GM19438 (cell line): ENCODE data around the gene STC2.
A peak's percentile ranks its signal among the peaks of the same experiment; 100 is the strongest.
"Not testable (repeated sequence)": the region's sequence is repeated elsewhere in the genome, so short reads cannot be mapped to it uniquely, and the experiment has no call there.

Experiments used
- ATAC-seq: cut with Tn5 transposase; IDR thresholded peaks from one replicate; pipeline ENCODE4 v1.9.1; 2021; ENCODE audit warnings: low read depth; ENCODE audit not compliant: unreplicated experiment

The STC2 gene, protein sequence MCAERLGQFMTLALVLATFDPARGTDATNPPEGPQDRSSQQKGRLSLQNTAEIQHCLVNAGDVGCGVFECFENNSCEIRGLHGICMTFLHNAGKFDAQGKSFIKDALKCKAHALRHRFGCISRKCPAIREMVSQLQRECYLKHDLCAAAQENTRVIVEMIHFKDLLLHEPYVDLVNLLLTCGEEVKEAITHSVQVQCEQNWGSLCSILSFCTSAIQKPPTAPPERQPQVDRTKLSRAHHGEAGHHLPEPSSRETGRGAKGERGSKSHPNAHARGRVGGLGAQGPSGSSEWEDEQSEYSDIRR

DNA sequence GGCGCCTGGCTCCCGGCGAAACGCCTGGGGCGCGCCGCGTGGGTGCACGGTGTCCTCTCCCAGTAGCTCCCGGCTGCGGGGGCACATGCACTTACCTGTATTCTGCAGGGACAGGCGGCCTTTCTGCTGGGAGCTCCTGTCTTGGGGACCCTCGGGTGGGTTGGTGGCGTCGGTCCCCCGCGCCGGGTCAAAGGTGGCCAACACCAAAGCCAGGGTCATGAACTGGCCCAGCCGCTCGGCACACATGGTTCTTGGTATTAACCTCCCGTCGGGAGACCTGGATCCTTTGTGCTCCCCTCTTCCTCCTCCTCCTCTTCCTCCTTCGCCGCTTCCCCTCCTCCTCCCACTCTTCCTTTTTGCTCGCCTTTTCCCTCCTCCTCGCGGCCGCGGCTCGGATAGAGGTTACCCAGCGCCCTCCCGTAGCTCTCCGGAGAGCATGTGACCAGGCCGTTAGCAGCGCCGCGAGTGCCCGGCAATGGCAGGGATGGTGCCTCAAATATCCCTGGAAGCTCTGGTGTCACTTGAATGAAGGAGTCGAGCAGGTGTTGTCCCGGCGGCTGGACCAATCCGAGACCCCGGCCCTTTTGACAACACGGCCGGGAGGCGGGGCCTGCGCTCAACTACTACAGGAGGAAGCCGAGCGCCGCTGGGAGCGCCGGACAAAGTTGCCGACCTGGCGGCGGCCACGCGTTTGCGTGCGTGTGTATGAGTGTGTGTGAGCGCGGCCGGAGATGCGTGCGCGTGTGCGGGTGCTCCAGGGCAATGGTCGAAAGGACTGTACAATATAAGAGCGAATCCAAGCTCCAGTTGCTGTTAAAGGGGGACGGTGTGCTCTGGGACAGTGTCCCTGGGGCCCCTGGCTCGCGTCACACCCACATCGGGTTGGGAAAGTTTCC lies at the start of gene STC2:
Gene STC2 (minus strand): TSS at position 467 of the 896 bp plus-strand sequence. CDS start 221 bp downstream, at position 246.
- ATAC-seq: peak; percentile 53

DNA sequence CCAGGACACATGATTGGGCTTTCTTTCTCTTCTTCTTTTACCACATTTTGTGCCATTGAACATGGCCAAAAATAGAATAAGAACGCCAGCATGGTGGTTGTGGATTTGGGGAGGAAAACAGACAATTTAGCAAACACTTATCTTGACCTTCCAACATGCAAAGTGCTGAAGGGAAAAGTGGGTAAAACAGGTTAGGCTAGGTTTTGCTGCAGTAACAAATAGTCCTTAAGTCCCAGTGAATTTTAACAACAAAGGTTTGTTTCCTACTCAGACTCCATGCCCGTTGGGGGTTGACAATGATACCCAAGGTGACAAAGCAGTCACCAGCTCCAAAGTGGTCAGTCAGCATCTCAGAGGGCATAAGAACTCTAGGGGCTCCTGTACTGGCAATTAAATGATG lies 43.2 kb upstream of the STC2 start:
- ATAC-seq: no peak

DNA sequence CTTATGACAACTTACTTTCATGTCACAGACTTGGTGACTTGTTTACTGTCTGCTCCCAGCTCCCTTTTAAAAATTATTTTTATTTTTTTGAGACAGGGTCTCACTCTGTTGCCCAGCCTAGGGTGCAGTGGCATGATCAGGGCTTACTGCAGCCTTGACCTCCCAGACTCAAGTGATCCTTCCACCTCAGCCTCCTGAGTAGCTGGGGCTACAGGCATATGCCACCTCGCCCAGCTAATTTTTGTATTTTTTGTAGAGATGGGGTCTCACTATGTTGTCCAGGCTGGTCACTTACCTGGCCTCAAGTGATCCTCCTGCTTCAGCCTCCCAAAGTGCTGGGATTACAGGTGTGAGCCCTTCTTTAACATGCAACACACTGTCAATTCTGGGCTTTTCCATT lies 35.2 kb upstream of the STC2 start:
- not testable (repeated sequence) for ATAC-seq

DNA sequence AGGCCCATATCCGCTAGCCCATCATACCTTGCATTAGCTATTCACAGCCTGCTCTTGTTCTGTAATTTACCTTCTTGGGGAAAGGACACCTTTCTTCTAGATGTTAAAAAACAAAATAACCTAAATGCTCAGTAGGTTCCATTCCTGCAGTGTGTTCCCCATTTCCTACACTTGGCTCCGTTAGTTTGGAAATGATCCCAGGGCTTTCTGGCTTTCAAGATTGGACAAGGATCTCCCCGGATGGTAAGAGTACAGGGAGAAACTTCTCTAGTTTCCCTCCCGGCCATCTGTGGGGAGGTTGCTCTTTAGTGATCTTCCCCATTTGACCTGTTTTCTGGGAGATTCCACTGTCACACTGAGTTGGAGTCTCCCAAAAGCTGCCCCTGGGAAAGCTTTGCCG lies 27.3 kb upstream of the STC2 start:
- ATAC-seq: no peak

DNA sequence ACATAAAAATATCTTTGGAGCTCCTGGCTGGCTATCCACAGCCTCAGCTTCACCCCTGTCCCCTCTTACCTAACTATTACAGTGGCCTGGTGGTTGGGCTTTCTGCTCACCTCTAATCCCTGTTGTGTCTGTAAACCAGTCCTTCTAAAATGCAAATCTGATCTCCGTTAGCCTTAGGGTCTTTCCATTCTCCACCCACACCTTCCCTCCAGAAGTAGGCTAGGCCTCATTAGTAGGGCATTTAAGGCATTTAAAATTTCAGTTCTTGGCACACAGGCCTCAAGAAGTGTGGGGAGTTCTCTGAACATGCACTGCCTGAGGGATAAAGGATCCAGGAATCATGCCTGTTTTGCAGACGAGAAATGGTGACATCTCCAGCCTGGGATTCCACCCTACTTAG lies 26.4 kb upstream of the STC2 start:
- ATAC-seq: no peak

DNA sequence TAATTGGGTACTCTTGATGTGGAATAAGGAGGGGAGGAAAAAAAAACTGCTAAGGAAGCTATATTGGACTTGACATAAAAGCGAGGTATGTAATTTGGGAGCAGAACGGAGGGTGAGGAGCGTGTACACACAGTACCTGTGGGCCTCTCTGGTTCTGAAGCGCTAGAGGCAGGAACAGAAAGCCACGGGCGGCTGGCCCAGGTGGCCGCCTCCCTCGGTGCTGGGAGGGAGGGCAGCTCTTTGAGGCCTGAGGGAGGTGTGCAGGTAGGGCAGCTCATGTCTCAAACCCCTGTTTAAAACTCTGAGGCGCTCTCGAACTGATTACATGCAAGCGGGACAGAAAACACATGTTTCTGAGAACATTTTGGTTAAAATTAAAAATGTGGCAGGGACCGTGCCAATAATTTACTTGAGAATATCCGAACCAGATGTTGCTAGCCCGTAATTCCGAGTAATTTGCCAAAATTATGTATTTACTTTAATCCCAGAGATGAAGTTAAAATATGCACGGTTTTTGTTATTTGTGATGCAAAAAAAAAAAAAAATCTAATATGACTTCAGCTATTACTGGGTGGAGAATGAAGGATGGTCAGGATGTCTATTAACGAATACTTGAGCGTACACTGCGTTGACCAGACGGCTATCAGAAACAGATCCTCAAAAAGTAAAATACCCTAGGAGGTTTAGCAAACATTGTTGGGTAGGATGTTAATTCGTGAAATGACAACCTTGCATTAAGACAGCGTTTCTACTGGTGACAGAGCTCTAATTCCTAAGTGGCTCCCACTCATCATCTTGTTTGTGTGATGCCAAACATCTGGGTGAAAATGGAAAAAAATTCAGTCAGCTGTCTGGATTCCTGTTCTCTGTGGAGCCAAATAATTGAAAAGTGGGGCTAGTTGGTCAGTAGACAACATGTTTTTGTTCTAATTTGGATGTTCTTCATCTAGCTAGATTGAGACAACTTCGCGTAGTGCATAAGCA lies 24.4 kb upstream of the STC2 start:
- no peak for ATAC-seq

DNA sequence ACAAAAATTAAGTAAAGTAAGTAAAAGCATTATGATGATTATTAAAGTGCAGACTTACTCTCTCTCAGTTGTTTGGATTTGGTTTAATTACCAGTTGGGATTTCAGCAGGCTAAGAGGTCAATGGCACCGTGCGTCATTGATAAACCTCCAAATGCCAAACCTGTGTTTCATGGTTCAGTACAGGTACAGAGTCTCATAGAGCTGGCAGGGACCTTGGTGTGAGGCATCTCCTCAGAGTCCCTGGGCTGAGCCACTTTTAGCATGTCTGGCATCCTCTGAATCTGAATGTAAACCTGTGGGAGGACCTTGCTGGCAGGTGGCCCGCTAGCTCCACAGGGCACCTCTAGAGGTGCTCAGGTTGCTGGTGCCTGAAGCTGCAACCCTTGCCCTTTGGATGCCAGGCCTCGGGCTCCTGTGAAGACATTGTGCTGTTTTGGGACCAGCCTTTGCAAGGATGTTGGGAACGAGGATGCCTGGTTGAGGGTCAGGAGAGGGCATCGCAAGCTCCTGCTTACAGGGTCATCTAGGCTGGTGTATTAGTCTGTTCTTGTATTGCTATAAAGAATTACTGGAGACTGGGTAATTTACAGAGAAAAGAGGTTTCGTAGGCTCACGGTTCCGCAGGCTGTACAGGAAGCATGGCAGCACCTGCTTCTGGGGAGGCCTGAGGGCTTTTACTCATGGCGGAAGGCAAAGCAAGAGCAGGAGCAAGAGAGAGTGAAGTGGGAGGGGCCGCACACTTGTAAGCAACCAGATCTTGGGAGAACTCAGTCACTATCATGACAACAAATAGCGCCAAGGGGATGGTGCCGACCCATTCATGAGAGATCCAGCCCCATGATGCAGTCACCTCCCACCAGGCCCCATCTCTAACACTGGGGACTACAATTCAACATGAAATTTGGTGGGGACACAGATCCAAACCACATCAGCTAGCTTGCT lies 14.9 kb upstream of the STC2 start:
- no peak for ATAC-seq

DNA sequence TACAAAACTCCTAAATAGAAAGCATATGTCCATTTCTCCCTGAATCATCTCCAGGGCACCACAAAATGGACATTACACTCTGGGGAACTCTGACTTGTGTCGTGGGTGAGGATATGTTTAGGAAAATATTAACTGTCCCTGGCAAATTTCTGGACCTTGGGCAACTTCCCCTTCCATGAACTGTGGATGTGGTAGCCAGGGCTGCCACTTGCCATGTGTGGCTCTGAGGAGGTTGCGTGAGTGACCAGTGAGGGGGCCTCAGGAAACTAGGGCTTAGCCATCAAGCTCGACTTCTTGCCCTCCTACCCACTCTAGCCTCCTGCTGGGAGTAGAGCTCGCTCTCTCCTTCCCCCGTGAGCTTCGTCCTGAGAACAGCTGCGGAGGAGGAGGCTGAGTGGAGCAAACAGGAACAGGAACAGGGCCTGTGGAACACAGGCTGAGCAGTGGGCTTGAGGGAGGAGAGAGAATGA lies 13.8 kb upstream of the STC2 start:
- ATAC-seq: no peak

DNA sequence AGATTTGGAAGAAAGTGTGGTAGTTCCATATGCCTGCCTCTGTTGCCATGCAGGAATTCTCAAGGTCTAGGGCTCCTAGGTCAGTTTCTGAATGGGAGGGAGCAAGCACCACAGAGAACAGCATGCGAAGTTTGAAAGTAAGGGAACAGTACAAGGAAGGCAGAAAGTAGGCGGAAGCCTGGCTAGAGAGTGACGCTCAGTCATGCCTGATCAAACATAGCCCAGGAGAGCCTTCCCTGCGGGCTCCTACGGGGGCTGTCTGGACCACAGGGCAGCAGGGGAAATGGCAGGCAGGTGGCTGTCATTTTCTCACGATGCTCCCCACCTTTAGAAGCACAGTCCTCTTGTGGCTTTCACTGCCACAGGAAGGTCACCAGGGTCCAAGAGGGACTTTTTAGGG lies 12.8 kb upstream of the STC2 start:
- no peak for ATAC-seq

DNA sequence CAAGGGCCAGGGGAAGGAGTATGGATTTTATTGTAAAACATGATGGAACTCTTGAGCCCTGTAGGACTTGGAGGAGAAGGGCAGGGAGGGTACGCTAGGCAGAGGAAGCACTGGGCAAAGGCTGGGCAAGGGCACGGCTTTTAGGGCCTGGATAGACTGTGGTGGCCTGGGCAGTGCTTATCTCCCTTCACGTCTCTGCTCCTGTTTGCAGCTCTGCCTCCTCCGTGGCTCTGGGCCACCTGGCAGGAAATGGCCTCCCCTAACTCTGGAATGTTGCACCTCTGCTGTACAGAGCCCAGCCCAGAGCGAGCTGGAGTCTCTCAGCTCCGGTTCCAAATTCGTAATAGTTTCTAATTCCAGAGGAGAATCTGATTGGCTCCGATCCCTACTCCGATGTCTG lies 12.2 kb upstream of the STC2 start:
- ATAC-seq: no peak

DNA sequence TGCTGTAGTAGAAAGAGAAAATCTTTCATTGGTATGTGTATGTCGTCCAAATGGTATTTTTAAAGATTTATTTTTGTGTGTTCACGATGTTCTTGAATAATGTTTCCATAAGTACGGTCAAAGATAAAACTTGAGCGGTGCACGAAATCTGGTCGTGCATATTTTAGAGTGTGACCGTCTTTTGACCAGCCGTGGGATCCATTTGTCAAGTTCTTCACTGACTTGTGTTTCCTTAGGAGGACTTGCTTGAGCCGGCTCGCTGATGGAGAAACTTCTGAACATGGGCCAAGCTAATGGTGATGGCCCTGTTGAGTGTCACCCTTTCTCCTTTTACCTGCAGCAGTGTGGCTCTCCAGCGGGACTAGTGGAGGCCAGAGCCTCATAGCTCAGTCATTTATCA lies 11.1 kb upstream of the STC2 start:
- no peak for ATAC-seq

DNA sequence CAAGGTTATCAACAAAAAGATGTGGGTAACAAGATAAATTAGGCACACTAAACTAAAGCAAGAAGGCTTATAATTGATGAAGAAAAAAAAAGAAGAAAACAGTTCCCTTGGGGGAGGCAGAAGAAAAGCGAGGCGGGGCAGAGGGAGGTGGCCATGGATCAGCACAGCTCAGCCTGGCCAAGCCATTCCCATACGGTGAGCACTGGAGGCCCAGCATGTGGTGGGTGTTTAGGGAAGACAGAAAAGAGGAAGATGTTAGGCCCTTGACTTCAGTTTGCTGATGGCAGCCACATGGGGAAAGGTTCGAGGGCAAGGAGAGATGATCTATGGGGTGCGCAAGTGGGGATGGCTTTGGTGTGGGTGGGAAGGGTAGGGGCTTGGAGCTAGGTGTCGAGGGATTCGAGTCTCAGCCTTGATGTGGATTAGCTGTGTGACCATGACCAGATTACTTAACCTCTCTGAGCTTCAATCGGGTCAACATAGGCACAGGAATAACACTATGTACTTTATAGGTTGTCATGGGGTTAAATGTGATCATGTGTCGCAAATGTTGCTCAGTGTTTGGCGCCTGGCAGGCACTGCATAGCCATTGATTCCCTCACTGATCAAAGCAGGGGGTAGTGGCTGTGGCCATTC lies 10.3 kb upstream of the STC2 start:
- no peak for ATAC-seq

DNA sequence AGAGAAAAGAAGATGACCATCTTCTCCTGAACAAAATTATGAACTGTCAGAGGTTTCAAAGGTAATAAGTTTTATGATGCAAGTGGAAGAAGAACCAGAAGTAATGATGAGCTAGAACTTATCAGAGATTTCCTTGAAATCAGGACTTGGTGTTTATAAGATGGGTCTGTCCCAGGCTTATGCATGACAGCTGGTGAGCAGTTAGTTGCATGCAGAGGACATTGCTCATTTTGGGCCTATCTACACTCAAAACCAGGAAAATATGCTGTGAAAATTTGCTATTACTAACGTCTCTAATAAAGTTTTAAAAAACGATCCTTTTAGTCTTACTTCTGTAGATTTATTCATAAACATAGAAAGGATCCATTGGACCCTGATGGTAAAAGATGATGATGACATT lies 6.6 kb upstream of the STC2 start:
- no peak for ATAC-seq

DNA sequence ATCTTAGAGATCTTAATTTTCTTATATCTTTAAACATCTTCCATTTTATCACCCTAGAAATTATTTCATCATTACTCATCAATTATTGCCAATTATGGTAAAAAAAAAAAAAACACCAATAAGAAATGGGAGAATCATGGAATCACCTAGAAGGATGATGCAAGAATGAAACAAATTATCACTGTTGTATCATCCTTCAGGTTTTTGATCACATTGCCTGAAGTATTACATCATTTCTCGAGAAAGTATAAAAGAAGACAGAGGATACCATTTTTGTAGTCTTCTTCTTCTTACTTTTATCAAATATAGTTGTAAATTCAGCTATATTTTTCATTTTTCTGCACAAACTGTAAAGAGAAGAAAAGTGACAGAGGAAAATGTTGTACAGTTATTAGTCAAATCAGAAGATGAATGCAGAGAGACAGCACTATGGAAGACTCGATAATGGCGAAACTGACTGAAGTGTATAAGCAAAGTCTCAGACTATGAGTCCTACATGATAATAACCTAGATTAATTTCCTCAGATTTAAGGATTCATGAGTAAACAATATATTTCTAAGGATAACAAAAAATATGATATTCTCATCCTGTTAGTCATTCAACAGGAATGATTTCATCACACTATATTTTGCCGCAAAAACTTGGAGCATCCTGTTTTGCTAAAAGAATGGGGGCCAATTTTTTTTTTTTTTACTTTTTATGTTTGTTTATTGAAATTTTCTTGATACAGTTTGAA lies 5.9 kb upstream of the STC2 start:
- ATAC-seq: no peak

DNA sequence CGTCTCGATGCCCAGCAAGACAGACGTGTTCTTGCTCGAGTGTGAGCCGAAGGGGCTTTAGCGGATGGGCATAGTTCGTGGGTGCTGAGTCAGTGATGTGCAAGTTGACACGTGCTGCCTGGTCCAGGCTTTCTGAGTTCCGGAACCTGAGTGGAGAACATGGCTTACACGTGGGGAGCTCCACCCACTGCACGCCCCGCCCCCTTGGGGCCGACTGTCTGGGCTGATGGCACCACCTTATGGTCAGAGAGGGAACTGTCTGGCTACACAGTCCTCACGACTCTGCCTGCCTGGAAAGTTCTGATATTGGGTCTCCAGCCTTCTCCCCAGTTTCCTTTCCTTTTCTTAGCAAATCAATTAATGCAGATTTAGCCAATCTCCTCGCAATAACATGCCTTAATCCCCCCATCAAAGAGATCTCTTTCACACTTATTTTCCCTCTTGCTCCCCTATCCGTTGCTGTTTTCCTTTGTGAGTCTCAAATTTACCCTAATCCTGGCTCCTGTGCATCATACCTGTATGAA lies 3.8 kb upstream of the STC2 start:
- ATAC-seq: peak; percentile 49

DNA sequence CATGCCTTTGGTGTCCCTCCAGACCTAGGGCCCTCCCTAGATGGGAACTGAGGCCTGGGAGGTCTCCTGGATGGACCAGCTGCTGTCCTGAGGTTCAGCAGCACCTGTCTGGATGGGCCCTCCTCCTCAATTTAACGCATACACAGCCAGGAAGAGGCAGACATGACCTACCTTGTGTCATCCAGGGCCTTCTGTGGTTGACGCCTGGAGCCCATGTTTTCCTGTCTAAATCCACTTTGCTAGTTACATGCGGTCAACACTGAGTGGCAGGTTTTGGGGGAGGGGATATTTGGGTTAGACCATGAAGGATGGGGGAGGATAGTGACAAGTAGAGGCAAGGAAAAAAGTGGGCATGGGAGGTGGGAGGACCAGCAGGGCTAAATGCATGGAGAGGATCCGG lies 3.1 kb upstream of the STC2 start:
- ATAC-seq: no peak

DNA sequence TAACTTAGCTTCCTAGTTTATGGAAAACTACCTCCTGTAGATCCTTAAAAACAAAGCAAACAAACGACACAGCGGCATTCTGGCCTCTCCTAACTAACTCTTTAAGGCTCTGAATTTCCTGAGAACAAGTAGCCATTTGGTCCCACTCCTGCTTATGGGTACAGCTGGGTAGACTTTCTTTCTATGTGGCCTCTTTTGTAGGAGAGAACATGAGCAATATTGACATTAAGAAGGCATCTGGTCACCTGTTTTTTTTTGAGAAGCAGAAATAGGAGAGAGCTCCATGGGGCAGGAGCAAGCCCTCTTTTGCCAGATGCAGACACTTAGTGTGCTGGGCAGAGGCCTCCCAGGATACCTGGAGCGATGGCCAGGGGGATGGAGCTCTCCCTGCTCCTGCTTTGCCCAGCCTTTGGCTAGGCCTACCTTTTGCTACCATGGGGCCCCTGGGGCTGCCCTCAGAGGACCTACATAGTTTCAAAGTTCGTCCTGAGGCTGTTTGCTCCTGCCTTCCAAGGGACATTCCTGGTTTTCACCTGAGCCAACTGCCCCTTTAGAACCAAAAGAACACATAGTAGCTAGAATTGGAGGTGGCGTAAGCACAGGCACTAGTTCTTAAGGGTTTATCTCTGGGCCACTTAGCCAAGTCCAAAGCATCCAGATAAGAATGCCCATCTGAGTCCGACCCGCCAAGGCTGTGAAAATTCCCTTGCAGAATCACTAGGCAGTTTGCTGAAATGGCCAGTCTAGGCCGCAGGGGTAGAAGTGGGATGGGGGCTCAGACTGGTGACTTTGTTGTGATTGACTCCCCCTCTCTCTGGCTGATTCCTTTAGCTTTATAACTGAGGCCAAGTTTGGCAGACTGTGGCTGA lies 2.4 kb upstream of the STC2 start:
- no peak for ATAC-seq
